Ramos (cell line): Measurements from ENCODE around the gene CDC25B.
"Not testable (repeated sequence)": the region's sequence is repeated elsewhere in the genome, so short reads cannot be mapped to it uniquely, and the experiment has no call there.

Experiments
- in situ Hi-C: fragments of 300-500 bp; cut with MboI; formaldehyde crosslinking; loops from one replicate; pipeline ENCODE4 v1.14.3; 2022; ENCODE audit warnings: low sequenced_read_pairs; ENCODE audit not compliant: unreplicated experiment

The CDC25B gene

GRCh38 chr20:3820901-3821727, 25.0 kb downstream of the CDC25B start:
- in situ Hi-C loops = no loop called here

GRCh38 chr20:3821996-3822395, 25.9 kb downstream of the CDC25B start:
- in situ Hi-C loops = no loop called here

- in situ Hi-C loops = no loop called here
Measured at GRCh38 chr20:3823881-3824280, 27.8 kb downstream of the CDC25B start.

GRCh38 chr20:3825526-3825925, 29.4 kb downstream of the CDC25B start:
- in situ Hi-C loops = no loop called here

- in situ Hi-C loops = no loop called here
Measured at GRCh38 chr20:3826420-3826819, 30.3 kb downstream of the CDC25B start.

GRCh38 chr20:3828798-3829197, 32.7 kb downstream of the CDC25B start:
- in situ Hi-C loops = no loop called here

GRCh38 chr20:3829891-3830290, 33.8 kb downstream of the CDC25B start:
- in situ Hi-C loops = not testable (repeated sequence)

GRCh38 chr20:3836132-3836531, 40.0 kb downstream of the CDC25B start:
- in situ Hi-C loops = no loop called here

GRCh38 chr20:3839328-3839727, 43.2 kb downstream of the CDC25B start:
- in situ Hi-C loops = no loop called here

GRCh38 chr20:3840201-3840600, 44.1 kb downstream of the CDC25B start:
- in situ Hi-C loops = not testable (repeated sequence)

- in situ Hi-C loops = no loop called here
Measured at GRCh38 chr20:3842348-3842930, 46.3 kb downstream of the CDC25B start.

GRCh38 chr20:3843490-3843889, 47.4 kb downstream of the CDC25B start:
- in situ Hi-C loops = no loop called here

GRCh38 chr20:3843990-3844619, 48.0 kb downstream of the CDC25B start:
- in situ Hi-C loops = not testable (repeated sequence)

- in situ Hi-C loops = no loop called here
Measured at GRCh38 chr20:3846378-3846739, 50.2 kb downstream of the CDC25B start.

GRCh38 chr20:3846740-3847428, 50.8 kb downstream of the CDC25B start, which contains the start of gene MAVS:
MAVS (plus strand) TSS chr20:3846834; CDS start chr20:3854625, 7,791 bp downstream.
- in situ Hi-C loops = no loop called here

- in situ Hi-C loops = no loop called here
Measured at GRCh38 chr20:3847429-3847940, 51.4 kb downstream of the CDC25B start.

- in situ Hi-C loops = no loop called here
Measured at GRCh38 chr20:3848565-3848964, 52.5 kb downstream of the CDC25B start.

- in situ Hi-C loops = no loop called here
Measured at GRCh38 chr20:3854462-3854871, 58.4 kb downstream of the CDC25B start.
